Measurements from ENCODE around the gene MAMDC2.

DNA sequence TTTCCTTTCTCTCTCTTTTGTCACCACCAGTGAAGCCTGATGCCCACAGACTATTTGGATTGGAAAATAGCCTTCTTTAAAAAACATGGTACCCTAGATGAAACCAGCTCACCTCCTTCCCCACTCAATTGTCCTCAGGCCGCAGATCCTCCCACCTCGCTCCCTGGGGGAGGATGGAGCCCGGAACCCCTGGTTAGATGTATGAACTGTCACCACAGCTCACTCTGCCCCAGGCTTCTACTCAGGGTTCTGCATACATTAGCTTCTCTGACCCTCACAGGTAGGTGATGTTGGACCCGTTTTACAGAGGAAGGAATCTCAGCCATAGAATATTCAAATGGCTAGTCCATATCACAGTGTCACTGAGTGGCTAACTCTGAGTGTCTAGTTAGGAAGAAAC, 1.8 kb downstream of the MAMDC2 start:
- TF ChIP-seq, protein P1, sequence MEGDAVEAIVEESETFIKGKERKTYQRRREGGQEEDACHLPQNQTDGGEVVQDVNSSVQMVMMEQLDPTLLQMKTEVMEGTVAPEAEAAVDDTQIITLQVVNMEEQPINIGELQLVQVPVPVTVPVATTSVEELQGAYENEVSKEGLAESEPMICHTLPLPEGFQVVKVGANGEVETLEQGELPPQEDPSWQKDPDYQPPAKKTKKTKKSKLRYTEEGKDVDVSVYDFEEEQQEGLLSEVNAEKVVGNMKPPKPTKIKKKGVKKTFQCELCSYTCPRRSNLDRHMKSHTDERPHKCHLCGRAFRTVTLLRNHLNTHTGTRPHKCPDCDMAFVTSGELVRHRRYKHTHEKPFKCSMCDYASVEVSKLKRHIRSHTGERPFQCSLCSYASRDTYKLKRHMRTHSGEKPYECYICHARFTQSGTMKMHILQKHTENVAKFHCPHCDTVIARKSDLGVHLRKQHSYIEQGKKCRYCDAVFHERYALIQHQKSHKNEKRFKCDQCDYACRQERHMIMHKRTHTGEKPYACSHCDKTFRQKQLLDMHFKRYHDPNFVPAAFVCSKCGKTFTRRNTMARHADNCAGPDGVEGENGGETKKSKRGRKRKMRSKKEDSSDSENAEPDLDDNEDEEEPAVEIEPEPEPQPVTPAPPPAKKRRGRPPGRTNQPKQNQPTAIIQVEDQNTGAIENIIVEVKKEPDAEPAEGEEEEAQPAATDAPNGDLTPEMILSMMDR (IDR thresholded peaks at IDR 0.05; ENCODE audit: low read depth, low read length), result no peak
- TF ChIP-seq POLR2A (IDR thresholded peaks at IDR 0.05; ENCODE audit: extremely low read depth, insufficient read length), result no peak
- TF ChIP-seq, protein P2, sequence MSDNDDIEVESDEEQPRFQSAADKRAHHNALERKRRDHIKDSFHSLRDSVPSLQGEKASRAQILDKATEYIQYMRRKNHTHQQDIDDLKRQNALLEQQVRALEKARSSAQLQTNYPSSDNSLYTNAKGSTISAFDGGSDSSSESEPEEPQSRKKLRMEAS (IDR thresholded peaks at IDR 0.05; ENCODE audit: low read depth, low read length), result no peak

All from NB4 (cell line).